ENCODE results near the gene RNF187.

RNF187 gene

GRCh38 chr1:228544021-228544850 is 57.1 kb downstream of the RNF187 start:
- DNase-seq (ENCODE audit: low spot score), result peak; percentile 21

- DNase-seq (ENCODE audit: low spot score), result peak; percentile 37
Measured at GRCh38 chr1:228544921-228545591, 57.9 kb downstream of the RNF187 start.

Data from cerebellar cortex (tissue), 1 donor.